GM10266 (cell line): ENCODE measurements around the gene FRMD4B.
"Not testable (repeated sequence)": the region's sequence is repeated elsewhere in the genome, so short reads cannot be mapped to it uniquely, and the experiment has no call there.

ENCODE experiments used
- DNase-seq: peaks from one replicate; pipeline ENCODE4 v3.0.0; 2012; ENCODE audit errors: extremely low spot score
- TF ChIP-seq, protein P1 (sequence below): IDR thresholded peaks from 2 replicates; pipeline ENCODE4 v1.5.1; 2012; ENCODE audit warnings: mild to moderate bottlenecking, low read depth; ENCODE audit not compliant: control insufficient read depth, insufficient read depth; ENCODE audit errors: missing control alignments

FRMD4B gene

GRCh38 chr3:69324362-69325025 lies 61.4 kb downstream of the FRMD4B start:
- TF ChIP-seq, protein P1, sequence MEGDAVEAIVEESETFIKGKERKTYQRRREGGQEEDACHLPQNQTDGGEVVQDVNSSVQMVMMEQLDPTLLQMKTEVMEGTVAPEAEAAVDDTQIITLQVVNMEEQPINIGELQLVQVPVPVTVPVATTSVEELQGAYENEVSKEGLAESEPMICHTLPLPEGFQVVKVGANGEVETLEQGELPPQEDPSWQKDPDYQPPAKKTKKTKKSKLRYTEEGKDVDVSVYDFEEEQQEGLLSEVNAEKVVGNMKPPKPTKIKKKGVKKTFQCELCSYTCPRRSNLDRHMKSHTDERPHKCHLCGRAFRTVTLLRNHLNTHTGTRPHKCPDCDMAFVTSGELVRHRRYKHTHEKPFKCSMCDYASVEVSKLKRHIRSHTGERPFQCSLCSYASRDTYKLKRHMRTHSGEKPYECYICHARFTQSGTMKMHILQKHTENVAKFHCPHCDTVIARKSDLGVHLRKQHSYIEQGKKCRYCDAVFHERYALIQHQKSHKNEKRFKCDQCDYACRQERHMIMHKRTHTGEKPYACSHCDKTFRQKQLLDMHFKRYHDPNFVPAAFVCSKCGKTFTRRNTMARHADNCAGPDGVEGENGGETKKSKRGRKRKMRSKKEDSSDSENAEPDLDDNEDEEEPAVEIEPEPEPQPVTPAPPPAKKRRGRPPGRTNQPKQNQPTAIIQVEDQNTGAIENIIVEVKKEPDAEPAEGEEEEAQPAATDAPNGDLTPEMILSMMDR: peak; percentile 56
- DNase-seq: peak; percentile 15

- TF ChIP-seq, protein P1: no peak
These were observed 61.9 kb downstream of the FRMD4B start for GRCh38 chr3:69323941-69324340.

GRCh38 chr3:69322512-69322911 lies 63.4 kb downstream of the FRMD4B start:
- not testable (repeated sequence) for DNase-seq

More at GRCh38 chr3:69323941-69324340, 61.9 kb downstream of the FRMD4B start:
- DNase-seq: no peak

- TF ChIP-seq, protein P1: no peak
- no peak for DNase-seq
These were observed 63.8 kb downstream of the FRMD4B start for GRCh38 chr3:69322158-69322509.

DNA sequence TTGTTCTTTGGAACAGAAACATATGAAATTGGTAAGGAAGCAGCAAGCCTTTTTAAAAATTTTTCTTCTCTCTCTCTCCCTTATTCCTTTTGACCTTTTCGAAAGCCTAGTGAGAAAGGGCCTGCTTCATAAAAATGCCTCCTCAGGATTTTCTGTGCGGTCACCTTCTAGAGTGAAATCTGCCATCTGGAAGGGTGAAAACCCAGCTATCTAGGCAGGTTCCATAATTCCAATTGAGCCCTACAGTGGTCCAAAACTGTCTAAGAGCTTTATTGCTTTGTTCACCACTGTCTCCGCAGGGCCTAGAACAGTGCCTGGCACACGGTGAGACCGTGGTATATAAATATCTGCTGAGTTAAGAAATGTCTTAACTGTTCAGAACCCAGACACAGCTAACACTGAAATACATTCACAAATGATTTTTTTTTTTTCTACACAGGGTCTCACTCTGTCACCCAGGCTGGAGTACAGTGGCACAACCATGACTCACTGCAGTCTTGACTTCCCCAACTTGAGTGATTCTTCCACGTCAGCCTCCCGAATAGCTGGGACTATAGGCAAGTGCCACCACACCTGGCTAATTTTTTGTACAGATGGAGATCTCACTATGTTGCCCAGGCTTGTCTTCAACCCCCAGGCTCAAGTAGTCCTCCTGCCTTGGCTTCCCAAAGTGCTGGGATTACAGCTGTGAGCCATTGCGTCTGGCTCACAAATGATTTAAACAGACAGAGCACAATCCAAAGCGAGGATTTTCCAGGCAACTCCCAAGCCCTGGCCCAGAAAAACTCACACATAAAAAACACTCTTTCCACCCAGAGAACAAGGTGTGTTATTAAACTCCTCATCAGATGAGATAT lies 64.4 kb downstream of the FRMD4B start:
- no peak for DNase-seq
- TF ChIP-seq, protein P1: no peak

DNA sequence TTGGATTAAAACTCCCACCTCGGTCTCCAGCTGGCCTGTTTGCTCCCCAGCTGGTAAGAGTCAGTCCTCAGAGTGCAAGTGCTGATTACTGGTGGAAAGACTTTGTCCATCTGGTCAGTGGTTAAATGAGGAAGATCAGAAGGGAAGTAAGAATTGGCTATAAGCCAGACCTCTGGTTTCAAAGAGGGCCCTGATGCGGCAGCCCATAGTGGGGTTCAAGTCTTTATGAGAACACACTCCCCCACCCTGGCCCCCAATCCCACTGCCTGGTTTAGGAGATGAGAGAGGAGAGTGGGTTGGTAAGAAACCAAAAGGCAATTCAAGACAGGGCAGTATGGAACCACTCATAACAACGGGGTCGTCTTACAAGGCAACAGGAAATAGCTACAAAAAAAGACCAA lies 65.0 kb downstream of the FRMD4B start:
- peak; percentile 36 for DNase-seq
- TF ChIP-seq, protein P1: no peak

DNA sequence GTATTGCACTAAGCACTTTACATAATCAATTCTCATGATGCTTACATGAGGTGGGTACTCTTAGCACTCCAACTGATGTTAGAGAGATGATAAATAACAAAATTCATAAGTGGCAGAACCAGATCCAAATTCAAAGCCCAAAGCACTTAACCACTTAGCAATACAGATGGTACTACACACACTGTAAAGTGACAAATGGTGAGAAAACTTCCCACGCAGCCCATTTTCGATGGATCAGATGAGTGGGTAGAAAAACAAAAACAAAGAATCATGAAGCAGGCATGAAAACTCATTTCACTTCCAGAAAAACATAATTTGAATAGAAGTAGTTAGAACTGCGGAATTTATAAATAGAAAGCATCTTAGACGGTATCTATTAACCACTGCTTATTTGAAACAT lies 66.2 kb downstream of the FRMD4B start:
- TF ChIP-seq, protein P1: no peak

More for the DNA sequence above, 66.2 kb downstream of the FRMD4B start:
- no peak for DNase-seq
